ENCODE data around the gene AVP. TPM values are rescaled to one million over a fixed set of nuclear protein-coding genes. Genes with fewer than 3 reads are reported as not detected.

Gene AVP
- total RNA-seq, 2 experiments from 2014 or later, result not detected

DNA sequence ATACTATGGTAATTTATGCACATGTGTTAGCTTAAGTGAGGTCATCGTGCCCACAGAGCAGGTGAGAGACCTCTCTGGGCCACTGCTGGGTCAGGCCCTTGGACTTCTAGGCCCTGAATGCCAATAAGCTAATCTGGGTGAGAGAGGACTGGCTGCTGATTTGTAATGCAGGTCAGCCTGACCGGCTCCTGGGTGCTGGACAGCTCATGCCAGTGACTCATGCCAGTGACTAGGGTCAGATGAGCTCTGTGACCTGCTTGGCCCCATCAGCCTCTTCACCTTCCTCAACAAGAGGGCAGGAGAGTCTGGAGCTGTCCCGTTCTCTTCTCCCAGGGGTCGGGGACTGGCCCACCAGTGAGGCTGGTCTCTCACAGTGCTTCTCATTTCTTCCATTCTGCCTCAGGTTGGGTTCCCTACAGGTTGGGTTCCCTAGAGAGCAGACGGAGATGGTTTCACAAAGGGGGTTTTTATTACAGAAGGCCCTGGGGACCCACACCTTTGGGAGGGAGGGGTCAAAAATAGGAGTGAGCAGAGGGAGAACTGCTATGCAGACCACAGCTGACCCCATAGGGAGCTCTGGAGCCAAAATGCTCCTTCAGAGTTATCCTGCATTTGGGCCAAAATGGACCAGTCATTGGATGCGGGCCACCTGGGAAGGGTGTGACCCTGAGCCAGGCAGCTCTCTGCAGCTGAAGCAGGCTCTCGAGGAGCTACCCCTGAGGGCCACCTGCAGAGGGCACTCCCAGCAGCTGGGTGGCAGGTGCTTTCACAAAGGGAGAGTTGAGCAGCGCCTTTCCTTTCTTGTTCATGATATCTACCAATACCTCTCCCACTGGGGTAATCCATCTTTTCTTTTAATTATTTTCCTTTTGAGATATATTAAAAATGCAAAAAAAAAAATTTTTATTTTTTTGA, 15.3 kb downstream of the AVP start:
- H3K4me1 ChIP-seq (ENCODE audit: insufficient read depth, low read length, poor library complexity, severe bottlenecking), result no peaks in the 10 kb centered on the region
- H2AFZ ChIP-seq (ENCODE audit: low read length), result no peak overlapping the region
- H3K9me2 ChIP-seq (ENCODE audit: insufficient read depth, low read length), result no peaks in the 10 kb centered on the region
- peak; percentile 45 for DNase-seq (ENCODE audit: low spot score)
- POLR2A ChIA-PET, result no interaction called here
- no peak overlapping the region for H3K27ac ChIP-seq (ENCODE audit: low read depth, low read length, poor library complexity, severe bottlenecking)
- TF ChIP-seq EZH2phosphoT487 (IDR thresholded peaks at IDR 0.05; ENCODE audit: borderline replicate concordance, low read depth, low read length), result no peak
- TF ChIP-seq, protein P1, sequence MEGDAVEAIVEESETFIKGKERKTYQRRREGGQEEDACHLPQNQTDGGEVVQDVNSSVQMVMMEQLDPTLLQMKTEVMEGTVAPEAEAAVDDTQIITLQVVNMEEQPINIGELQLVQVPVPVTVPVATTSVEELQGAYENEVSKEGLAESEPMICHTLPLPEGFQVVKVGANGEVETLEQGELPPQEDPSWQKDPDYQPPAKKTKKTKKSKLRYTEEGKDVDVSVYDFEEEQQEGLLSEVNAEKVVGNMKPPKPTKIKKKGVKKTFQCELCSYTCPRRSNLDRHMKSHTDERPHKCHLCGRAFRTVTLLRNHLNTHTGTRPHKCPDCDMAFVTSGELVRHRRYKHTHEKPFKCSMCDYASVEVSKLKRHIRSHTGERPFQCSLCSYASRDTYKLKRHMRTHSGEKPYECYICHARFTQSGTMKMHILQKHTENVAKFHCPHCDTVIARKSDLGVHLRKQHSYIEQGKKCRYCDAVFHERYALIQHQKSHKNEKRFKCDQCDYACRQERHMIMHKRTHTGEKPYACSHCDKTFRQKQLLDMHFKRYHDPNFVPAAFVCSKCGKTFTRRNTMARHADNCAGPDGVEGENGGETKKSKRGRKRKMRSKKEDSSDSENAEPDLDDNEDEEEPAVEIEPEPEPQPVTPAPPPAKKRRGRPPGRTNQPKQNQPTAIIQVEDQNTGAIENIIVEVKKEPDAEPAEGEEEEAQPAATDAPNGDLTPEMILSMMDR (conservative IDR thresholded peaks at IDR 0.05; ENCODE audit: low read length), result peak; percentile 66
- no peaks in the 10 kb centered on the region for H4K20me1 ChIP-seq (ENCODE audit: insufficient read depth, low read length)
- no TSS peak for BruUV-seq (replicated peaks)
- intact Hi-C loops (cut with micrococcal nuclease; ENCODE audit: unreplicated experiment), result no loop called here
- no peaks in the 10 kb centered on the region for H3K9me3 ChIP-seq (ENCODE audit: low read length)
- H3K36me3 ChIP-seq (ENCODE audit: insufficient read depth, low read length), result no peaks in the 10 kb centered on the region
- no peak overlapping the region for H3K4me3 ChIP-seq (ENCODE audit: low read depth, low read length, poor library complexity, severe bottlenecking)
- no peaks in the 10 kb centered on the region for H3K79me2 ChIP-seq (ENCODE audit: insufficient read depth, low read depth, low read length)
- CTCF ChIA-PET (ENCODE audit: unreplicated experiment), result no interaction called here
- H3K4me2 ChIP-seq (ENCODE audit: low read length), result no peak overlapping the region

GRCh38 chr20:3068075-3068474, 16.4 kb downstream of the AVP start:
- ChIA-PET CTCF (ENCODE audit: unreplicated experiment) (no interaction called here), POLR2A (interaction anchor here (0.6 kb wide), 1 partner anchor 152 kb away, joined by 4 read pairs; no protein-coding TSS in a partner anchor)
- intact Hi-C loops (cut with micrococcal nuclease; ENCODE audit: unreplicated experiment), result no loop called here
- H3K36me3 ChIP-seq (ENCODE audit: insufficient read depth, low read length), result no peaks in the 10 kb centered on the region
- no peak overlapping the region for H3K4me2 ChIP-seq (ENCODE audit: low read length)
- no peak overlapping the region for H3K27ac ChIP-seq (ENCODE audit: low read depth, low read length, poor library complexity, severe bottlenecking)
- no peak overlapping the region for H2AFZ ChIP-seq (ENCODE audit: low read length)
- H3K9me3 ChIP-seq (ENCODE audit: low read length), result no peaks in the 10 kb centered on the region
- H3K4me3 ChIP-seq (ENCODE audit: low read depth, low read length, poor library complexity, severe bottlenecking), result no peak overlapping the region
- no peak for DNase-seq (ENCODE audit: low spot score)
- BruUV-seq (replicated peaks), result no TSS peak
- TF ChIP-seq, protein P1 (conservative IDR thresholded peaks at IDR 0.05; ENCODE audit: low read length), result no peak
- no peak for TF ChIP-seq EZH2phosphoT487 (IDR thresholded peaks at IDR 0.05; ENCODE audit: borderline replicate concordance, low read depth, low read length)
- H4K20me1 ChIP-seq (ENCODE audit: insufficient read depth, low read length), result no peaks in the 10 kb centered on the region
- H3K9me2 ChIP-seq (ENCODE audit: insufficient read depth, low read length), result no peaks in the 10 kb centered on the region
- no peaks in the 10 kb centered on the region for H3K79me2 ChIP-seq (ENCODE audit: insufficient read depth, low read depth, low read length)
- H3K4me1 ChIP-seq (ENCODE audit: insufficient read depth, low read length, poor library complexity, severe bottlenecking), result no peaks in the 10 kb centered on the region

Data from OCI-LY7 (cell line).